CD4-positive, alpha-beta memory T cell (primary cell): ENCODE results near the gene TRHDE. TPM values are rescaled to one million over a fixed set of nuclear protein-coding genes. Genes with fewer than 3 reads are reported as not detected.

Source experiments
- CTCF ChIA-PET: fragments of 350-600 bp; sonication (Branson Sonifier 250); formaldehyde crosslinking; loops from one replicate; lab custom pipeline; 2021; ENCODE audit warnings: inconsistent platforms; ENCODE audit not compliant: partially characterized antibody; lab: Charles Lee
- POLR2A ChIA-PET: fragments of 350-600 bp; sonication (Branson Sonifier 250); formaldehyde crosslinking; loops from one replicate; lab custom pipeline; 2021; ENCODE audit not compliant: partially characterized antibody; lab: Charles Lee
- DNase-seq, 5 donors: peaks; one replicate each; pipeline versions ENCODE4 v3.0.0 to v3.0.0-alpha.2; 2020 to 2022; ENCODE audit warnings: mixed read lengths in 1 of 5
- H3K27ac ChIP-seq: one replicate; pipeline ENCODE4 v1.7.0; 2013; ENCODE audit warnings: low read depth, low read length
- H3K27me3 ChIP-seq: 2 replicates; pipeline ENCODE4 v1.7.0; 2013; ENCODE audit warnings: mild to moderate bottlenecking, low read length, moderate library complexity; ENCODE audit not compliant: insufficient read depth
- H3K36me3 ChIP-seq: 2 replicates; pipeline ENCODE4 v1.7.0; 2013; ENCODE audit warnings: mild to moderate bottlenecking, low read length, moderate library complexity; ENCODE audit not compliant: insufficient read depth
- H3K4me1 ChIP-seq: 2 replicates; pipeline ENCODE4 v1.7.0; 2013; ENCODE audit warnings: mild to moderate bottlenecking, low read length, moderate library complexity; ENCODE audit not compliant: insufficient read depth
- H3K4me3 ChIP-seq, 2 donors: one replicate each; pipeline ENCODE4 v1.7.0; 2013; ENCODE audit warnings: low read length in 2 of 2, mild to moderate bottlenecking in 1 of 2
- H3K9me3 ChIP-seq, 2 donors: one replicate each; pipeline ENCODE4 v1.7.0; 2013; ENCODE audit warnings: low read length in 2 of 2, control low read depth in 1 of 2; ENCODE audit not compliant: control insufficient read depth in 1 of 2
- H3K27ac Mint-ChIP-seq, 7 donors: one replicate each; pipeline ENCODE4 v1.8.0; 2020 to 2021; ENCODE audit warnings: mixed read lengths in 7 of 7, mild to moderate bottlenecking in 6 of 7, inconsistent platforms in 3 of 7, moderate library complexity in 3 of 7
- H3K27me3 Mint-ChIP-seq, 2 donors: one replicate each; pipeline ENCODE4 v1.8.0; 2020 to 2021; ENCODE audit warnings: mixed read lengths in 2 of 2
- H3K36me3 Mint-ChIP-seq, 2 donors: one replicate each; pipeline ENCODE4 v1.8.0; 2020 to 2021; ENCODE audit warnings: mixed read lengths in 2 of 2, inconsistent platforms in 1 of 2, mild to moderate bottlenecking in 1 of 2
- H3K4me1 Mint-ChIP-seq, 4 donors: one replicate each; pipeline ENCODE4 v1.8.0; 2020 to 2021; ENCODE audit warnings: mixed read lengths in 4 of 4, mild to moderate bottlenecking in 1 of 4
- H3K4me3 Mint-ChIP-seq, 8 donors: one replicate each; pipeline ENCODE4 v1.8.0; 2020 to 2021; ENCODE audit warnings: mixed read lengths in 8 of 8, mild to moderate bottlenecking in 7 of 8, moderate library complexity in 6 of 8, inconsistent platforms in 3 of 8
- H3K9me3 Mint-ChIP-seq, 8 donors: one replicate each; pipeline ENCODE4 v1.8.0; 2020 to 2021; ENCODE audit warnings: mixed read lengths in 8 of 8, mild to moderate bottlenecking in 5 of 8, inconsistent platforms in 3 of 8, moderate library complexity in 1 of 8
- intact Hi-C: fragments of 100-400 bp; cut with micrococcal nuclease; formaldehyde crosslinking; loops from one replicate; pipeline ENCODE4 v1.15.1; 2023
- polyA plus RNA-seq, 2 donors: library from polyadenylated mRNA; unstranded; fragments of 300-500 nt; fragmentation: Illumina TruSeq; gene quantifications; one replicate each; pipeline ENCODE4 v1.2.3, GENCODE V29; 2021
- total RNA-seq, 2 experiments: library from RNA; stranded (reverse); gene quantifications; one replicate each; pipeline ENCODE4 v1.2.3, GENCODE V29; 2021

Gene TRHDE
- total and polyA plus RNA-seq, 4 experiments from 2014 or later, result not detected

- Mint-ChIP-seq H3K9me3 (peaks cover 0 to 9% (median 0%) of the 10 kb centered on the region in 8 donors), H3K27ac (no peak overlapping the region), H3K4me1 (no peaks in the 10 kb centered on the region), H3K27me3 (no peaks in the 10 kb centered on the region), H3K4me3 (no peak overlapping the region), H3K36me3 (no peaks in the 10 kb centered on the region)
- no peaks in the 10 kb centered on the region for H3K9me3 ChIP-seq
- no peaks in the 10 kb centered on the region for H3K36me3 ChIP-seq
- intact Hi-C loops, result no loop called here
- CTCF ChIA-PET, result no interaction called here
- no peaks in the 10 kb centered on the region for H3K27me3 ChIP-seq
- POLR2A ChIA-PET, result no interaction called here
- no peak overlapping the region for H3K27ac ChIP-seq
- H3K4me1 ChIP-seq, result no peaks in the 10 kb centered on the region
- no peak for DNase-seq
- H3K4me3 ChIP-seq, result no peak overlapping the region
Measured at GRCh38 chr12:72546106-72546505, 273.9 kb downstream of the TRHDE start.

GRCh38 chr12:72547573-72547972 lies 275.4 kb downstream of the TRHDE start:
- Mint-ChIP-seq H3K27me3 (no peaks in the 10 kb centered on the region), H3K36me3 (no peaks in the 10 kb centered on the region), H3K4me3 (no peak overlapping the region), H3K9me3 (peaks cover 0 to 15% (median 5%) of the 10 kb centered on the region in 8 donors), H3K4me1 (no peaks in the 10 kb centered on the region), H3K27ac (no peak overlapping the region)
- Histone ChIP-seq H3K27me3 (no peaks in the 10 kb centered on the region), H3K9me3 (no peaks in the 10 kb centered on the region), H3K4me3 (no peak overlapping the region), H3K36me3 (no peaks in the 10 kb centered on the region), H3K27ac (no peak overlapping the region), H3K4me1 (no peaks in the 10 kb centered on the region)
- CTCF ChIA-PET, result no interaction called here
- POLR2A ChIA-PET, result no interaction called here
- DNase-seq, result no peak
- intact Hi-C loops, result no loop called here

GRCh38 chr12:72549184-72549583 lies 277.0 kb downstream of the TRHDE start:
- CTCF ChIA-PET, result no interaction called here
- Histone ChIP-seq H3K27me3 (no peaks in the 10 kb centered on the region), H3K36me3 (no peaks in the 10 kb centered on the region), H3K4me3 (no peak overlapping the region), H3K27ac (no peak overlapping the region), H3K4me1 (no peaks in the 10 kb centered on the region), H3K9me3 (no peaks in the 10 kb centered on the region)
- no peak for DNase-seq
- no peaks in the 10 kb centered on the region for H3K36me3 Mint-ChIP-seq
- POLR2A ChIA-PET, result no interaction called here
- H3K4me3 Mint-ChIP-seq, result no peak overlapping the region
- no peak overlapping the region for H3K27ac Mint-ChIP-seq
- H3K9me3 Mint-ChIP-seq, result peaks cover 0 to 14% (median 5%) of the 10 kb centered on the region in 8 donors
- no peaks in the 10 kb centered on the region for H3K4me1 Mint-ChIP-seq
- intact Hi-C loops, result no loop called here
- no peaks in the 10 kb centered on the region for H3K27me3 Mint-ChIP-seq

GRCh38 chr12:72560003-72560769 lies 288.0 kb downstream of the TRHDE start:
- Mint-ChIP-seq H3K4me1 (no peaks in the 10 kb centered on the region), H3K4me3 (no peak overlapping the region), H3K36me3 (no peaks in the 10 kb centered on the region), H3K9me3 (peaks cover 0 to 4% (median 0%) of the 10 kb centered on the region in 8 donors), H3K27me3 (no peaks in the 10 kb centered on the region), H3K27ac (no peak overlapping the region)
- Histone ChIP-seq H3K4me3 (no peak overlapping the region), H3K9me3 (no peaks in the 10 kb centered on the region), H3K4me1 (no peaks in the 10 kb centered on the region), H3K27me3 (no peaks in the 10 kb centered on the region), H3K27ac (no peak overlapping the region), H3K36me3 (no peaks in the 10 kb centered on the region)
- no peak for DNase-seq
- intact Hi-C loops, result no loop called here
- ChIA-PET POLR2A (no interaction called here), CTCF (no interaction called here)

GRCh38 chr12:72570601-72571000 lies 298.4 kb downstream of the TRHDE start:
- POLR2A ChIA-PET, result no interaction called here
- Histone ChIP-seq H3K36me3 (no peaks in the 10 kb centered on the region), H3K4me3 (no peak overlapping the region), H3K27ac (no peak overlapping the region), H3K27me3 (no peaks in the 10 kb centered on the region), H3K4me1 (no peaks in the 10 kb centered on the region), H3K9me3 (no peaks in the 10 kb centered on the region)
- no peak overlapping the region for H3K4me3 Mint-ChIP-seq
- CTCF ChIA-PET, result no interaction called here
- no peaks in the 10 kb centered on the region for H3K36me3 Mint-ChIP-seq
- H3K27ac Mint-ChIP-seq, result no peak overlapping the region
- peaks cover 0 to 4% (median 2%) of the 10 kb centered on the region in 8 donors for H3K9me3 Mint-ChIP-seq
- intact Hi-C loops, result no loop called here
- no peaks in the 10 kb centered on the region for H3K4me1 Mint-ChIP-seq
- no peak for DNase-seq
- no peaks in the 10 kb centered on the region for H3K27me3 Mint-ChIP-seq

GRCh38 chr12:72574138-72574537 lies 302.0 kb downstream of the TRHDE start:
- Histone ChIP-seq H3K36me3 (no peaks in the 10 kb centered on the region), H3K9me3 (no peaks in the 10 kb centered on the region), H3K27ac (no peak overlapping the region), H3K27me3 (no peaks in the 10 kb centered on the region), H3K4me1 (no peaks in the 10 kb centered on the region), H3K4me3 (no peak overlapping the region)
- no peaks in the 10 kb centered on the region for H3K36me3 Mint-ChIP-seq
- ChIA-PET CTCF (no interaction called here), POLR2A (no interaction called here)
- no peak overlapping the region for H3K4me3 Mint-ChIP-seq
- intact Hi-C loops, result no loop called here
- no peak for DNase-seq
- no peak overlapping the region for H3K27ac Mint-ChIP-seq
- no peaks in the 10 kb centered on the region for H3K4me1 Mint-ChIP-seq
- H3K27me3 Mint-ChIP-seq, result no peaks in the 10 kb centered on the region
- peaks cover 0 to 3% (median 0%) of the 10 kb centered on the region in 8 donors for H3K9me3 Mint-ChIP-seq

GRCh38 chr12:72578327-72578726 lies 306.2 kb downstream of the TRHDE start:
- POLR2A ChIA-PET, result no interaction called here
- intact Hi-C loops, result no loop called here
- no peak for DNase-seq
- Mint-ChIP-seq H3K36me3 (no peaks in the 10 kb centered on the region), H3K4me1 (no peaks in the 10 kb centered on the region), H3K9me3 (peaks cover 0 to 8% (median 2%) of the 10 kb centered on the region in 8 donors), H3K4me3 (no peak overlapping the region), H3K27me3 (no peaks in the 10 kb centered on the region), H3K27ac (no peak overlapping the region)
- no peaks in the 10 kb centered on the region for H3K9me3 ChIP-seq
- no peaks in the 10 kb centered on the region for H3K36me3 ChIP-seq
- no peak overlapping the region for H3K27ac ChIP-seq
- no peaks in the 10 kb centered on the region for H3K4me1 ChIP-seq
- H3K4me3 ChIP-seq, result no peak overlapping the region
- no peaks in the 10 kb centered on the region for H3K27me3 ChIP-seq
- CTCF ChIA-PET, result no interaction called here
